K562 (cell line): ENCODE results near the gene SCYL1. TPM values are rescaled to one million over a fixed set of nuclear protein-coding genes. Genes with fewer than 3 reads are reported as not detected.

ENCODE experiments used
- FOSL1 ChIP-seq: fragments of 200-800 bp; sonication (Bioruptor generic); conservative IDR thresholded peaks from 2 replicates; pipeline ENCODE4 v1.6.1; 2016; ENCODE audit warnings: missing genetic modification characterization, missing compliant biosample characterization
- MEF2A ChIP-seq: IDR thresholded peaks from 2 replicates; pipeline ENCODE4 v1.6.1; 2011; ENCODE audit warnings: low read depth, mild to moderate bottlenecking, low read length, moderate library complexity; ENCODE audit not compliant: control insufficient read depth
- TFAP4 ChIP-seq: sonication (generic); formaldehyde crosslinking; IDR thresholded peaks from 2 replicates; pipeline ENCODE4 v1.8.0; 2022; ENCODE audit warnings: missing genetic modification reagents, mild to moderate bottlenecking, moderate library complexity, borderline replicate concordance
- ZBTB7A ChIP-seq: IDR thresholded peaks from 2 replicates; pipeline ENCODE4 v1.6.1; 2011; ENCODE audit warnings: low read depth, mild to moderate bottlenecking, low read length, moderate library complexity, borderline replicate concordance; ENCODE audit not compliant: control insufficient read depth
- polyA plus RNA-seq, 8 experiments: library from polyadenylated mRNA; depleted of rRNA in 4 of 8; stranded (reverse) in 5 of 8; unstranded in 3 of 8; fragments of >200 nt; fragmentation: Nextera tagmentation in 2 of 8; fragmentation: Illumina TruSeq in 1 of 8; extraction: Ambion mirVana in 2 of 8; extraction: Trizol in 1 of 8; gene quantifications; 2 replicates each; pipeline versions ENCODE4 v1.2.1 to v1.2.3, GENCODE V29; 2011 to 2014; ENCODE audit warnings: inconsistent platforms in 1 of 8, missing spikeins in 1 of 8
- total RNA-seq, 7 experiments: library from RNA; depleted of rRNA in 6 of 7; stranded (reverse); fragments of >200 nt in 6 of 7; fragmentation: Illumina TruSeq in 2 of 7; extraction: Trizol in 2 of 7; gene quantifications; 2 replicates each; pipeline versions ENCODE4 v1.2.1 to v1.2.3, GENCODE V29; 2011 to 2021; ENCODE audit warnings: low replicate concordance in 1 of 7
- TF ChIP-seq, protein P1 (sequence below), 2 experiments: IDR thresholded peaks in 1 of 2; conservative IDR thresholded peaks in 1 of 2; 2 replicates each; pipeline ENCODE4 v1.6.1; 2016; ENCODE audit warnings: low read depth in 2 of 2, mild to moderate bottlenecking in 1 of 2, missing compliant biosample characterization in 1 of 2, missing genetic modification characterization in 1 of 2, moderate library complexity in 1 of 2
- TF ChIP-seq, protein P2 (sequence below), 2 experiments: fragments of 450-650 bp in 1 of 2; sonication (generic) in 1 of 2; formaldehyde crosslinking in 1 of 2; IDR thresholded peaks; 2 replicates each; pipeline versions ENCODE4 v1.7.1 to v1.9.0; 2016 to 2022; ENCODE audit warnings: inconsistent platforms in 1 of 2, mild to moderate bottlenecking in 1 of 2, missing genetic modification reagents in 1 of 2
- TF ChIP-seq, protein P3 (sequence below), 2 experiments: fragments of 150-350 bp in 1 of 2; IDR thresholded peaks; 2 replicates each; pipeline ENCODE4 v1.6.1; 2012 to 2016; ENCODE audit warnings: low read depth in 2 of 2, low read length in 2 of 2, mild to moderate bottlenecking in 1 of 2, moderate library complexity in 1 of 2

Gene SCYL1
- total and polyA plus RNA-seq, 9 of the 15 experiments (the other 6 are each of a cell fraction or from before 2014, with no cell fraction given): 1.9 to 145 (median 57.6) TPM

DNA sequence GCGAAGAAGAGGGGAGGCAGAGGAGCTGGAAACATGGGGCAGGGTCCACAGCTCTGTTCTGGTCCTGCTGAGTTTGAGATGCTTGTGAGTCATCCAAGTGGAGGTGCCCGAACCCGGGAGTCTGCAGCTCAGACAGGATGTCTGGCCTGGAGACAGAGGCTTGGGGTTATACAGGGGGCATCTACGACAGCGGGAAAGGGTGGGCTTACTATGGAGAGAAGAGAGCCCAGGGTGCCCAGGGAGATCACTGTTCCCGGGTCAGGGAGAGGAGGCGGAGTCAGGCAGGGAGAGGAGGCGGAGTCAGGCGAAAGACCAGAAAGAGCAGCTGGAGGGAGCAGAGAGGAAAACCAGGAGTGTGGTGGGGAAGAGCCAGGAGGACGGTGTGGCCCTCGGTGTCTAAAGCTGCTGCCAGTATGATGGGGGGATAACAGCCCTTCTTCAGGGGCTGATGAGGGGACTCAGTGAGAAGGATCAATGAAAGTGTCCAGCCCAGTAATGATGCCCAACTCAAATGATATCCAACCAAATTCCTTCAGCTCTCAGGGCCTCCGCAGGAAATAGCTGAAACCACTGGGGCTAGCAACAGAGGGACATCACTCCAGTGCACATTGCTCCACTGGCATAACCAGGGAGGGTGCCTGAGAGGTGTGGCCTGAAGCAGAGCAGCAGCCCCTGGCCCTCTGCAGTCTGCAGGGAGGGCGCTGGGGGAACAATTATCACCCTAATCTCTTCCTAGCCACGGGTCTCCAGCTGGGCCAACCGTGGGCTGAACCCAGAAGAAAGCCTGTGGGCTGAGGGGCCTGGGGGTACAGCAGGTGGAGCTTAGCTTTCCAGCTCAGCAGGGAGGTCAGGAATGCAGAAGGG is 35.9 kb downstream of the SCYL1 start (continued):
- TF ChIP-seq, protein P1, sequence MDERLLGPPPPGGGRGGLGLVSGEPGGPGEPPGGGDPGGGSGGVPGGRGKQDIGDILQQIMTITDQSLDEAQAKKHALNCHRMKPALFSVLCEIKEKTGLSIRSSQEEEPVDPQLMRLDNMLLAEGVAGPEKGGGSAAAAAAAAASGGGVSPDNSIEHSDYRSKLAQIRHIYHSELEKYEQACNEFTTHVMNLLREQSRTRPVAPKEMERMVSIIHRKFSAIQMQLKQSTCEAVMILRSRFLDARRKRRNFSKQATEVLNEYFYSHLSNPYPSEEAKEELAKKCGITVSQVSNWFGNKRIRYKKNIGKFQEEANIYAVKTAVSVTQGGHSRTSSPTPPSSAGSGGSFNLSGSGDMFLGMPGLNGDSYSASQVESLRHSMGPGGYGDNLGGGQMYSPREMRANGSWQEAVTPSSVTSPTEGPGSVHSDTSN (CRISPR knock-in tag; IDR thresholded peaks at IDR 0.05; ENCODE audit: low read depth): no peak
- TF ChIP-seq, protein P1 (tag; conservative IDR thresholded peaks at IDR 0.05; ENCODE audit: low read depth): no peak
- TF ChIP-seq MEF2A: no peak
- TF ChIP-seq, protein P2, sequence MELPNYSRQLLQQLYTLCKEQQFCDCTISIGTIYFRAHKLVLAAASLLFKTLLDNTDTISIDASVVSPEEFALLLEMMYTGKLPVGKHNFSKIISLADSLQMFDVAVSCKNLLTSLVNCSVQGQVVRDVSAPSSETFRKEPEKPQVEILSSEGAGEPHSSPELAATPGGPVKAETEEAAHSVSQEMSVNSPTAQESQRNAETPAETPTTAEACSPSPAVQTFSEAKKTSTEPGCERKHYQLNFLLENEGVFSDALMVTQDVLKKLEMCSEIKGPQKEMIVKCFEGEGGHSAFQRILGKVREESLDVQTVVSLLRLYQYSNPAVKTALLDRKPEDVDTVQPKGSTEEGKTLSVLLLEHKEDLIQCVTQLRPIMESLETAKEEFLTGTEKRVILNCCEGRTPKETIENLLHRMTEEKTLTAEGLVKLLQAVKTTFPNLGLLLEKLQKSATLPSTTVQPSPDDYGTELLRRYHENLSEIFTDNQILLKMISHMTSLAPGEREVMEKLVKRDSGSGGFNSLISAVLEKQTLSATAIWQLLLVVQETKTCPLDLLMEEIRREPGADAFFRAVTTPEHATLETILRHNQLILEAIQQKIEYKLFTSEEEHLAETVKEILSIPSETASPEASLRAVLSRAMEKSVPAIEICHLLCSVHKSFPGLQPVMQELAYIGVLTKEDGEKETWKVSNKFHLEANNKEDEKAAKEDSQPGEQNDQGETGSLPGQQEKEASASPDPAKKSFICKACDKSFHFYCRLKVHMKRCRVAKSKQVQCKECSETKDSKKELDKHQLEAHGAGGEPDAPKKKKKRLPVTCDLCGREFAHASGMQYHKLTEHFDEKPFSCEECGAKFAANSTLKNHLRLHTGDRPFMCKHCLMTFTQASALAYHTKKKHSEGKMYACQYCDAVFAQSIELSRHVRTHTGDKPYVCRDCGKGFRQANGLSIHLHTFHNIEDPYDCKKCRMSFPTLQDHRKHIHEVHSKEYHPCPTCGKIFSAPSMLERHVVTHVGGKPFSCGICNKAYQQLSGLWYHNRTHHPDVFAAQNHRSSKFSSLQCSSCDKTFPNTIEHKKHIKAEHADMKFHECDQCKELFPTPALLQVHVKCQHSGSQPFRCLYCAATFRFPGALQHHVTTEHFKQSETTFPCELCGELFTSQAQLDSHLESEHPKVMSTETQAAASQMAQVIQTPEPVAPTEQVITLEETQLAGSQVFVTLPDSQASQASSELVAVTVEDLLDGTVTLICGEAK (IDR thresholded peaks at IDR 0.05): no peak
- TF ChIP-seq, protein P2 (CRISPR knock-in tag; IDR thresholded peaks at IDR 0.05): no peak
- TF ChIP-seq, protein P3, sequence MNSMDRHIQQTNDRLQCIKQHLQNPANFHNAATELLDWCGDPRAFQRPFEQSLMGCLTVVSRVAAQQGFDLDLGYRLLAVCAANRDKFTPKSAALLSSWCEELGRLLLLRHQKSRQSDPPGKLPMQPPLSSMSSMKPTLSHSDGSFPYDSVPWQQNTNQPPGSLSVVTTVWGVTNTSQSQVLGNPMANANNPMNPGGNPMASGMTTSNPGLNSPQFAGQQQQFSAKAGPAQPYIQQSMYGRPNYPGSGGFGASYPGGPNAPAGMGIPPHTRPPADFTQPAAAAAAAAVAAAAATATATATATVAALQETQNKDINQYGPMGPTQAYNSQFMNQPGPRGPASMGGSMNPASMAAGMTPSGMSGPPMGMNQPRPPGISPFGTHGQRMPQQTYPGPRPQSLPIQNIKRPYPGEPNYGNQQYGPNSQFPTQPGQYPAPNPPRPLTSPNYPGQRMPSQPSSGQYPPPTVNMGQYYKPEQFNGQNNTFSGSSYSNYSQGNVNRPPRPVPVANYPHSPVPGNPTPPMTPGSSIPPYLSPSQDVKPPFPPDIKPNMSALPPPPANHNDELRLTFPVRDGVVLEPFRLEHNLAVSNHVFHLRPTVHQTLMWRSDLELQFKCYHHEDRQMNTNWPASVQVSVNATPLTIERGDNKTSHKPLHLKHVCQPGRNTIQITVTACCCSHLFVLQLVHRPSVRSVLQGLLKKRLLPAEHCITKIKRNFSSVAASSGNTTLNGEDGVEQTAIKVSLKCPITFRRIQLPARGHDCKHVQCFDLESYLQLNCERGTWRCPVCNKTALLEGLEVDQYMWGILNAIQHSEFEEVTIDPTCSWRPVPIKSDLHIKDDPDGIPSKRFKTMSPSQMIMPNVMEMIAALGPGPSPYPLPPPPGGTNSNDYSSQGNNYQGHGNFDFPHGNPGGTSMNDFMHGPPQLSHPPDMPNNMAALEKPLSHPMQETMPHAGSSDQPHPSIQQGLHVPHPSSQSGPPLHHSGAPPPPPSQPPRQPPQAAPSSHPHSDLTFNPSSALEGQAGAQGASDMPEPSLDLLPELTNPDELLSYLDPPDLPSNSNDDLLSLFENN (IDR thresholded peaks at IDR 0.05; ENCODE audit: low read depth in 2 of 2, low read length in 2 of 2): no peak
- peak; percentile 61 for TF ChIP-seq TFAP4 (CRISPR knock-in tag)
- TF ChIP-seq ZBTB7A: 0 out of 2 replicates have a peak, but pooled peaks have one; percentile 25
- 0 out of 2 replicates have a peak, but pooled peaks have one; percentile 12 for TF ChIP-seq FOSL1 (tag)
